Renal cortical epithelial cell (primary cell): ENCODE data around the gene LTBP1. TPM values are rescaled to one million over a fixed set of nuclear protein-coding genes. Genes with fewer than 3 reads are reported as not detected.
"Not testable (repeated sequence)": the region's sequence is repeated elsewhere in the genome, so short reads cannot be mapped to it uniquely, and the experiment has no call there.

Source experiments
- DNase-seq: peaks from one replicate; pipeline ENCODE4 v3.0.0-alpha.2; 2011; ENCODE audit warnings: low read depth
- total RNA-seq: library from RNA; depleted of rRNA; stranded (reverse); fragments of >200 nt; gene quantifications from 2 replicates; pipeline ENCODE4 v1.2.3, GENCODE V29; 2014

Gene LTBP1
- total RNA-seq, 1 donor from 2014 or later = 0.89 TPM

DNA sequence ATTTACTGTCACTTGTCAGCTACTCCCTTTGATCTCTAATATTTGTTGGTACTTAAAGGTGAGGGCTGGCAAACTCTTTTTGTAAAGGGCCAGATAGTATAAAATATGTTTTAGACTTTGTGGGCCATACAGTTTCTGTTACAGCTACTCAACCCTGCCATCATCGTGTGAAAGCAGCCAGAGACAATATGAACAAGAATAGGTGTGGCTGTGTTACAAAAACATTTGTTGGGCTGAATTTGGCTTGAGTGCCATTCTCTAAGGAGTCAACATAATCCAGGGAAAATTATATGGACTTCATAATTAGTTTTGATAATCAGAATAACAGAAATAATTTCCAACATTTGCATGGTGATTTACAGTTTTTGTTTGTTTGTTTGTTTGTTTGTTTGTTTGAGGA, 190.6 kb downstream of the LTBP1 start:
- no peak for DNase-seq

DNA sequence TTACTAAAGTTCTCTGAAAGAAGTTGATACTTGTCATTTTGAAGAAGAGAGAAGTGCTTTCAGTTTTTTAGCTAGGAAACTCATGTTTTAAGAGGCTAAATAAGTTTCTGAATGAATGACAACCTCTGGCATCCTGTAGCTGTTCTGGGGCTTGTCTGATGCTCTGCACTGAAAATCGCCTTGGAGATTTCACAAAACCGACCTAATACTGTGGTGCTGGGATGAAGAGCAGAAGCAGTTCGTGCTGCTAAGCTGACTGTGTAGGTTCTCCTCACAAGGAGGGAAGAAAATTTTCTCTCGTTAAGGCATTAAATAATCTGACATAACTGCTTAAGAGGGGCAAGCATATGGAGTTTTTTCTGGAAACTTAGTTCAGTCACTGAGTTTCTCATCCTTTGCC, 193.2 kb downstream of the LTBP1 start:
- DNase-seq = no peak

DNA sequence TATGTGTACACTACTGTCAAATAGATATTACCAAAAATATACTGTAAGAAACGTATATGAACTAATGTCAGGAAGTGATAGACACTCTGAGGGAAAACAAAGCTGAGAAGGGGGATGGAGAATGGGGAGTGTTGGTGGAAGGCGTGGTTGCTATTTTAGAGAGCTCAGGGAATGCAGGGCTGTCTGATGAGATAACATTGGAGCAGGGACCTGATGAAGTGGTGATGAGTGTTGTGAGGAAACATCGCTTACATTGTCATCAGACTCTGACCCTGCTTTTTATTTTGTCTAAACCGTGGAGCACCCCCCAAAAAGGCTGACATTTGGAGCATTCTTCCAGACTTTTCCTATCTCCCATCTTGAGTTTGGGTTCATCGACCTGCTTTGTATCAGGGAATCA, 194.7 kb downstream of the LTBP1 start:
- no peak for DNase-seq

DNA sequence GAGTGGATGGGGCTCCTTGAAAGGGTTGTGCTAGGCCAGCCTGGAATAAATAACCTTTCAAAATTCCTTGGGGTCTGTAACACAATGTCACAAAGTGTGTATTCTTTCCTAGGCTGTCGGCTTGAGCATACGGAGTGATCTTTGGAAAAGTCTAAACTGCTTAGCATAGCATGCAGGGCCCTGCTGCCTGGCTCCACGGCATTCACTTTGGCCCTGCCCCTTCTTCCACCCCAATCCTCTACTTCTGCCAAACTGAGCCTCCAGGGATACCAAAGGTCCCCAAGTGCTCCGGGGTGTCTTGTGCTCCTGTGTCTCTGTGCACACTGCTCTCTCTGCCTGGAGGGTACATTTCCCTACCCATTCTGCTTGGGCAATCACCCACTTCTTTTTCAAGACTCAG, 196.1 kb downstream of the LTBP1 start:
- no peak for DNase-seq

DNA sequence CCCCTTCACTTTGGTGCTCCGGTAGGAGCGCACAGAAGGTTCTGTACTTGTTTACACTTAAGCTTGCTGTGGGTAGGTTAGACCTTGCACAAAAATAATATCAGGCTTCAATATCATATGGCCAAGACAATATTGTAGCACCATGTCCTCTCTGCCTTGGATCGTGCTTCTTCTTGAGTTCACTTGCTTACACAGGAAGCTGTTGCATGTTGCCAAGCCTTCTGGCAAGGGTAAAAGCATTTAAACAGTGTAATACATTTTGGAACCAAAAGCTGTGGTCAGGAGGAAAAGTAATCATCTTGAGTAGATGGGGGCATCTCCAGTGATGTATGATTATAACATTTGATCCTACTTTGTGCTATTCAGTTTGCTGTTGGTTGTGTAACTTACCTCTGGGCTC, 197.5 kb downstream of the LTBP1 start:
- no peak for DNase-seq

DNA sequence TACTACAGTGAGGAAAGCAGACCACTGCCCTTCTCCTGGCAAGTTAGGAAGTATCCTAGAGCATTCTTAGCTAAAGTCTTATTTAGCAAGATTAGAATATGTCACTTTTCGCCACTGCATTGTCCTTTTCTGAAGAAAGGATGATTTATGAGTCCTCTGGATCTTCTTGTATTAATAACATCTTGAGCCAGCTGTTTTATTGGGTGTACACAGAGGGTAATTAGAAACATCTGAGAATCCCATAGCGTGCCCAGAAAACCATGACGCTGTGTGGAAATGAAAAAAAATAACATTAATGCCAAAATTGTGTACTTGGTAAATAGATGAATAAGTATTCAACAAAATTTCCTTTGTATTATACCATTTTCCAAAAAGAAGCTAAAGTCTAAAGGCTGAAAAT, 198.7 kb downstream of the LTBP1 start:
- DNase-seq = no peak

DNA sequence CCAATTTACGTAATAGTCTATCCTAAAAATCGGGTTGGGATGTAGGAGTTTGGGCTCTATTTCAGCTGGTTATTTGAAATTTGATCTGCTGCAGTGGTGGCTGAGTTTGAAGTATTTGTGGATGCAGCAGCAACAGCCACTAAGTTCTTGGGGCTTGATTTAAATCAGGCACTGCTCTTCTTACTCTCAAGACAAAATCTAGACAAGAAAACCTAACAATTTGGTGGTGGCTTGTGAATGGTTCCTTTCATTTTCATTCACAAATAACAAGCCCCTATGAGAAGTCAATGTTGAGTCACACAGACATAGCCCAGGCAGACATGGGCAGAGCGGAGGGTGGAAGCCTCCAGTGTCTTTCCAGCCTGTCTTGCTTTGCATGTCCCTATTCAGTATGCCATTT, 199.3 kb downstream of the LTBP1 start:
- no peak for DNase-seq

DNA sequence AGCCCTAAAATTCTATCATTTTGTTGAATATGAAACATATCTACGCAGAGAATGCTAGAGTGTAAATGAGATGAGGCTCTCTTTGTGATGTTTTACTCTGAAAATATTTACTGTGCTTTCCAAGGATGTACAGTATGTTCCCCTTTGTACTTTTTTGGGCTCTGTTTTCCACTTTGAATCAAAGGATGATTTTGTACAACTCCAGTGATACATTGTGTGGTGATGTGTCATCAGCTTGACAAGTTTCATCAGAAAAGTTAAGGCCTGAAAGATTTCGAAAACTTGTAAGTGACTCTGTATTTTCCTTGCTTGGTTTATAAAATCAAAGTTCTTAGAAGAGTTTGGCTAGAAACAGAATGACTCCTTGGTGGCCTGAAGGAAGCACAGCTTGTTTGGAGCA, 206.3 kb downstream of the LTBP1 start:
- peak; percentile 70 for DNase-seq

DNA sequence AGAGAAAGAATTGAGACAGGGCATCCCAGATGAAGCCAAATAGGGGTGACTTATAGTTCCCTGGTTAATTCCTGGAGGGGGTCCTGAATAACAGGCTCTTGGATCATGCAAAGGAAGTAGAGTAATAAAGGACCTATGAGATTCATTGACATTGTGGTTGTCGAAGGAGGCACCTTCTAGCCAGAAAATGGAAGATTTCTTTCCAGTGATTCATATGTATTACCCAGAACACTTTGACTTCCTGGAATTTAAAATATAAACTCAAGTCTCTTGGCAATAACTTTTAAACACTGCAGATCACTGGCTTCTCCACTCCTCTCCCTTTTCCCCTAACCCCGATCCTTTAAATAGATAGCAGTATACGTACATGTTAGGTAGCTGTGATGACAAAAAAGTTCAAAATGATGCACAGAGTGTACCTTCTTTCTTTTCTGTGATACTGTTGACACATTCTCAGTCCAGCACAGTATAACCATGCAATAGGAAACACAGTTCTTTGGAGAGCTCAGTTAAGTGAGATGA, 211.8 kb downstream of the LTBP1 start:
- peak; percentile 88 for DNase-seq

DNA sequence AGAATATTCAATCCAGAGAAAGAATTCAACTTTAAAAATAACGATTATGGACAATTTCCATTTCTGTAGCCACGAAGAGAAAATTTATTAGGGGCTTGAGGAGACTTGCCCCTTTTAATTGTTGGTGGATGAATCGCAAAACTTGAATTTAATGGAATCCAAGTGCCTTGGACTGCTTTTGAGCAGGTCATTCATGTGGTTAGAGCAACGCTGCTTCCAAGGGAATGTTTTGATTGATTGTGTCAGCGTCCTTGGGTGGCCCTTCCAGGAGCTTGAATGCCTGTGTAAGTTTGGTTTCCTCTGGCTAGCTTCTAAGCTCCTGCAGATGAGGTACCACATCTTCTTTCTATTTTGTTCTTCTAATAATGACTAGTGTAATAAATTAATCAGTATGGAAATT, 213.4 kb downstream of the LTBP1 start:
- peak; percentile 51 for DNase-seq

DNA sequence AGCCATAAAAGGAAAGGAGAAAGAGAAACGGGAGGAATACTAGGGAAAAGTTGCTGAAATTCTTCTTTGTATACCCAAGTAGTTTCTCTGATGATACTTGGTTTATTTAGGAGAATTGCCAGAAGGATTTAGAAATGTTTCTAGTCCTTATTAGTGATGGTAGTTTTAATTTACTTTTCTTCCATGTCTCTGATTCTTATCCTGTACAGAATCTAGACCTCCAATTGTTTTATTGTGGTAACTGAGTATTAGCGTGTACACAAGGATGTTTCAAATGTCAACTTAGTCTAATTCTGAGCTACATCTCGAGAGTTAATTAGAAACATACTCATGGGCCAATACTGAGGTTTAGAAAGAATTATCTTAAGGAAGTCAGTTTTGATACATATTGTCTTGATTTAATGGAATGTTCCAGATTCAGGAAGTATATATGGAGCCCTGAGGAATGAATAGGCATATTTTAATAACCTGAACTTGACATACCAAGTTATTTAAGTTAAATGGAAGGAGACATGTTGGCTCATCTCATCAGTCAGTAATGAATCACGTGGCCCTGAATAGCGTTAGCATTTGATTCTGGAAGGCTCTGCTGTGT, 219.6 kb downstream of the LTBP1 start:
- DNase-seq = no peak

DNA sequence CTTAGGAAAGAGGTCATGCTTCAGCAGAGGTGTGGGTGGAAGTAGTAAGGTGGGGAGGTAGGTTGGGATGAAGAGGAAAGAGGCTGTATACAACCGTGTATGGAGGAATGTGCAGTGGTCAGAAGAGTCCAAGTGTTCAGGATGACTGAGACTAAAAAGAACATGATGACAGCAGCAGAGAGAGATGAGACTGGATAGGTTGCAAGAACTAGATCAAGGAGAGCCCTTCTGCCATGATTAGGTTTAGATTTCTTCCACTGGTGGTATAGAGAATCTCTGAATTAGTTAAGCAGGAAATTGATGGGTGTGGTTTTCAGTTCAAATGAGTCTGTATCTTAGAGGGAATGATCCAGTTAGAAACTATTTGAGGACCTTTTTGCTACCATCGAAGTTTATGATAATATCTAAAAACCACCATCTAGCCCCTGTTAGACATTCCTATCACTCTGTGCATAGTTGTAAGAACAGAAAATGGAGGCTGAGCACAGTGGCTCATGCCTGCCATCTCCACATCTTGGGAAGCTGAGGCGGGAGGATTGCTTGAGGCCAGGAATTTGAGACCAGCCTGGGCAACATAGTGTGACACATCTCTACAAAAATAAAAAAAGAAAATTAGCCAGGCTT, 221.0 kb downstream of the LTBP1 start:
- no peak for DNase-seq

DNA sequence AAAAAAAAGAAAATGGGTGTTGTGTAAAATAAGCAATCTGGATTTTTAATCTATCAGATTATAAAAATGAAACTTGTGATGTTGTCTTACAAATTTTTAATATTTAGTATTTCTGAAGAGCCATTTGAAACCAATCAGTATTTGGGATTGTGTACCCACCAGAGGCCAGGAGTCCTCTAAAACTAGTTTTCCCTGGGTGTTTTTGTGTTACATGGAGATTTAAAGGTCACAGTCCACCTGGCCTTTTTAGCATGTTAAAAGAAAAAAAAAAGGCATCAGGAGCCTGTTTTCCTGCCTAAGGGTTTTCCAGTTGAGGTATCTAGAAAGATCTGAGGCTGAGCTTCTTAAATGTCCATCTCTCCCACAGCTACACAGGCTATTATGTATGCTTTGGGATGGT, 221.7 kb downstream of the LTBP1 start:
- no peak for DNase-seq

DNA sequence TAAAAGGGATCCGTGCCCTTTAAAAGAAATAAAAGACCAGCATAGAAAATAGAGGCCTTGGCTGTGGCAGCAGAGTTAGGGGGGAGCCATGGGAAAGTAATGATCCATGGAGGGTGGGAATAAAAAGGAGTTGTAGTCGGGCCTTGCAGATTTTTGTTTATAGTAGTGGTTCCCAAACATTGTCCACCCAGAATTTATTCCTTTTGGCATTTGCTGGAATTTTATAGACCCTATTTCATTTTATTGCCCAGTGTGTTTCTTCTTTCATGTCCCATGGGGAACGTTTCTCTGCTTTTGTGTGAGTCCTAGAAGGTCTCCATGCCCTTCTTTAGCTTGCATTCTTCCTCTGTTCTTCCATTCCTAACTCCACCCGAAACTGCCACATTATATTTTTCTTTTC, 222.2 kb downstream of the LTBP1 start:
- DNase-seq = no peak

DNA sequence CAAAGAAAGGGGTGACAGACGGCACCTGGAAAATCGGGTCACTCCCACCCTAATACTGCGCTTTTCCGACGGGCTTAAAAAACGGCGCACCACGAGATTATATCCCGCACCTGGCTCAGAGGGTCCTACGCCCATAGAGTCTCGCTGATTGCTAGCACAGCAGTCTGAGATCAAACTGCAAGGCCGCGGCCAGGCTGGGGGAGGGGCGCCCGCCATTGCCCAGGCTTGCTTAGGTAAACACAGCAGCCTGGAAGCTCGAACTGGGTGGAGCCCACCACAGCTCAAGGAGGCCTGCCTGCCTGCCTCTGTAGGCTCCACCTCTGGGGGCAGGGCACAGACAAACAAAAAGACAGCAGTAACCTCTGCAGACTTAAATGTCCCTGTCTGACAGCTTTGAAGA, 223.5 kb downstream of the LTBP1 start:
- DNase-seq = not testable (repeated sequence)

DNA sequence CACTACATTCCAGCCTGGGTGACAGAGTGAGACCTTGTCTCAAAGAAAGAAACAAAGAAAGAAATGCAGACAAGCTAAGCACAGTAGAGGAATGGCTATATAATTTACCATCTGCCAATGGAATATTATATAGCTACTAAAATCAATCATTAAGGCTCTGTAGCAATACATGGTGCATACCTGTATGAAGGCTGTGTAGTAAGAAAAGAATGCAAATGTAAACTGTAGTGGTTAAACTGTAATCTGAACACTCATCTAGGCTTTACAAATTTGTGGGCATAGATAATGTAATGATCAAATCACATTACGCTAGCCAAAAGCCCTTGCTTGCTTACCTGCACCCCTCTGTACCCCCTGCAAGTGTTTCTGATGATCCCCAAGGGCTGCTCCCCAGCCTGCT, 230.9 kb downstream of the LTBP1 start:
- no peak for DNase-seq

DNA sequence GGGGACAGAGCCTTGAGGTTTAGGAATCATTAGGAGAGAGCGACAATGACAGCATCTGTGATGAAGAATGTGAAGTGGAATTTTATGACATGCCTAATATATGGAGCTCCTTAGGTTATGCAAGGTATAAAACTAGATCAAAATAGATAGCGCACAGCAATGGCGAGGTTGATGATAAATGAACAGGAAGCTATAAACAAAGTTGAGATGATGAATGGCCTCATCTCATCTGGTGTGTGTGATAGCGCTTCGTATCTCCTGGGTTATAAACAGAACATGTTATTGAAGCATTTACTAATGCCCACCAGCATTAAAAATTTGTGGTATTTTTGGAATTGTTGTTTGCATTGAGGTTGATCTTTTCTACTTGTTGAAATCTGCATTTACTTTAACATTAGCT, 231.5 kb downstream of the LTBP1 start:
- DNase-seq = no peak

DNA sequence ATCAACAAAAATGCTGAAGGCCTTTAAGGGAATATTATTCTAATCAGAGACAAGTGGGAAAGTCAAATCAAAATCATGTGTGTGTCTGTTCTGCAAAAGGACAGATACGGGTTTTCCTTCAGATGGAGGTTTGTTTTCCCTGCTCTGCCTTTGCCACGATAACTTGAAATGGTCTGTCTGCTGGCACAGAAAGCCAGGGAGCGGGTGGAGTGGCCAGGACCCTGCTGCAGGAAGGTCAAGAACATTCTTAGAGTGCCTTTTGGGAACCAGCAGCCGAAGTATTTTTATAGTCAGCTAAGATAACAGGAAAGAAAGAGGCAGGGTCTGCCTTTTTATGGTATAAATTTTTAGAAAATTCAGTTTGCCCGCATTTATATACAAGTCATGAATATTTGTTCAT, 234.2 kb downstream of the LTBP1 start:
- DNase-seq = no peak

DNA sequence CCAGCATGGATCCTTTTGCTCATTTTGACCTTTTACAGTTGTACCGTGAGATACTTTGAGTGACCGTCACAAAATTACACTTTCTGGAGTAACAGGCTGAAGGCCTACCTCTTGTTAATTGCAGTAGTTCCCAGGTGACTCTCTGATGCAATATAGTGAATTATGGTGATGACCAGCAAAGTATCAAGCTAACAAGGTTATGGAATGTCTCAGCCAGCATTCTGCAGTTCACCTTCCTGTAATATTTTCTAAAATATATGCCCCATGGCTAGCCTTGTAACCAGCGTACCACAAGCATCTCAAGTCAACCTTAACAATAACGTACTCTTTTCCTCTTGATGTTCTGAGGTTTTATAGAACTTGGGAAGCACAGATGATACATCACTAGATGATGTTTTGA, 234.7 kb downstream of the LTBP1 start:
- no peak for DNase-seq

DNA sequence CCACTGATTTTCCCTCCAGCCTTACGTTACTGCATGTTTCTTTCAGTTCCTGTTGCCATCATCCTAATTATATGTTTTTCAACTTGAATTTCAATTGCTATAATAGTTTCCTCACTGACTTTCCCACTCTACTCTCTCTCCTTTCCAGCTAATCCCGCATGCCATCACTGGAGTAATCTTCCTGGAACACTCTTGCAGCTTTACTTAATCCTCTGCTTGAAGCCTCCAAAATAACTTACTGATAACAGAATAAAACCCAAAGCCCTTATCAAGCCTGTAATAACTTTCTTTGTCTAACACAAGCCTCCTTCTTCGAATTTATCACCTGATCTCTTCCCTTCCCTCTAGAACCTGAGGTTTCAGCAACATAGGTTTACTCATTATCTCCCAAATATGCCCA, 237.3 kb downstream of the LTBP1 start:
- no peak for DNase-seq

DNA sequence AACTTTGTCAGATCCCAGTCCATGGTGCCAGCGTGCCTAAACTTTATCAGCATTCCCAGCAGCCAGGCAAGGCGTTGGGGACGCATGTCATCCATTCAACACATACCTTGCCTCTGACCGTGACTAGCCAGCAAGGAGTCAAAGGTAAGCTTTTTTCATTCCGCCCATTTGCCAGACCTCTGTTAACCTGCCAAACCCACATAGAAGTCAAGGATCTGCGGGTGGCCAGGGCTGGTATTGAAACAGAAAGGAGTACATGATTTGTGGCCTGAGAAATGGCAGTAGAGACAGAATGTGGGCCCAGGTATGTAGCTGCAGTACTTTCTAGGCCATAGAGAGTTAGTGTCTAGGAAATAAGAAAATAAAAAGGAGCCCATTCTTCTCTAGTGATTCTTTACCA, 240.2 kb downstream of the LTBP1 start:
- no peak for DNase-seq

DNA sequence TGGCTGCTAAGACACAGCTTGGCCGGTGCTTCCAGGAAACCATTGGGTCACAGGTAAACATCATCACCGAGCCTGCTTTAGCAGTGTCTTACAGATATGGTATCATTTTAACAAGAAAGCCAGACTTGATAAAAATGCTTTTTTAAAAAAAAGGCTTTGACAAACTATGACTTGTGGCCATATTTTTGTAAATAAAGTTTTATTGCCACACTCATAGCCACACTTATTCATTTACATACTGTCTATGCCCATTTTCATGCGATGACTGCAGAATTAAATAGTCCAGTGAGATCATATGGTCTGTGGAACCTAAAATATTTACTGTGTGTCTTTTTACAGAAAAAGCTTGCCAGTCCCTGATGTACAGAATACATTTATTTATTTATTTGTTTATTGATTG, 242.0 kb downstream of the LTBP1 start:
- DNase-seq = no peak

DNA sequence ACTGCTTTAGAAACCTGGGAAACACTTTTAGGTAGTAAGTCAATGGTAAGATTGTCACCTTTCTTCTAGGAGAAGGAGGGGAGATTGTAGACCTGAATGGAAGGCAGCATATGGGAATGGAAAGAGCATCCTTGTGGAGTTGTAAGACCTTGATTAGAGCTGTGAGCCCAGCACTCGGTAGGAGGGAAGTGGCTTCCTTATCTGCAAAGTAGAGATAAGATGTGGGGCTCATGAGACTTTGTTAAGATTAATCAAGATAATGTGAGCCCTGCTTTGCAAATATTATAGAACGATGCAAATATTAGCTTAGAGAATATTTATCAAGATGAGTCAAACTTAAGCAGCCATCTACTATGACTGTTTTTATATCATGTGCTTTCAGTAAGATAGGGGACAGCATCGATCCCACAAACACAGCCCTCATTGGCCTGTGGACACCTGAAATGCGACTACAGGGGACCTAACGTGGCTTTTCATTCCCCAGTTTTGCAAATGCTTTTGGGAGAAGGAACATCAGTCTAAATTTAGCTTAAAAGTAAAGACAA, 243.7 kb downstream of the LTBP1 start:
- no peak for DNase-seq

DNA sequence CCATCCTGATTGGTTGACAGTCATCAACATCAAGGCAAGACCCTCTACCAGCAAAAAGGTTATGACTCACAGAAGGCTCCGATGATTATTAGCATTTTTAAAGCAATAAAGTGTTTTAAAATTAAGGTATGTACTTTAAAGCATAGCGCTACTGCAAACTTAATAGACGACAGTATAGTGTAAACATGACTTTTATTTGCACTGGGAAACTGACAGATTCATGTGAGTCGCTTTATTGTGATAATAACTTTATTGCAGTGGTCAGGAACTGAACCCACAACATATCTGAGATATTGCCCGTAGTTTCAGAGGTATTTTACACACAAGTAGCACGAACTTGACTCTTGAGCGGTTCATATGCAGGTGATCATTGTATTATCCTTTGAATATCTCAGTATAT, 249.1 kb downstream of the LTBP1 start:
- no peak for DNase-seq
